Measurements from ENCODE around the gene ECI2.
A peak's percentile ranks its signal among the peaks of the same experiment; 100 is the strongest.

The ECI2 gene, protein sequence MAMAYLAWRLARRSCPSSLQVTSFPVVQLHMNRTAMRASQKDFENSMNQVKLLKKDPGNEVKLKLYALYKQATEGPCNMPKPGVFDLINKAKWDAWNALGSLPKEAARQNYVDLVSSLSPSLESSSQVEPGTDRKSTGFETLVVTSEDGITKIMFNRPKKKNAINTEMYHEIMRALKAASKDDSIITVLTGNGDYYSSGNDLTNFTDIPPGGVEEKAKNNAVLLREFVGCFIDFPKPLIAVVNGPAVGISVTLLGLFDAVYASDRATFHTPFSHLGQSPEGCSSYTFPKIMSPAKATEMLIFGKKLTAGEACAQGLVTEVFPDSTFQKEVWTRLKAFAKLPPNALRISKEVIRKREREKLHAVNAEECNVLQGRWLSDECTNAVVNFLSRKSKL

GRCh38 chr6:4134841-4135664 lies at the start of gene ECI2:
TSS of gene ECI2 (minus strand) at chr6:4135575. CDS start at chr6:4135560, 15 bp downstream.
- FAIRE-seq (no peak), DNase-seq (ENCODE audit: insufficient read length, low spot score) (peak; percentile 50)

GRCh38 chr6:4180652-4181255 lies 45.4 kb upstream of the ECI2 start:
- DNase-seq (ENCODE audit: insufficient read length, low spot score) (no peak), FAIRE-seq (no peak)

DNA sequence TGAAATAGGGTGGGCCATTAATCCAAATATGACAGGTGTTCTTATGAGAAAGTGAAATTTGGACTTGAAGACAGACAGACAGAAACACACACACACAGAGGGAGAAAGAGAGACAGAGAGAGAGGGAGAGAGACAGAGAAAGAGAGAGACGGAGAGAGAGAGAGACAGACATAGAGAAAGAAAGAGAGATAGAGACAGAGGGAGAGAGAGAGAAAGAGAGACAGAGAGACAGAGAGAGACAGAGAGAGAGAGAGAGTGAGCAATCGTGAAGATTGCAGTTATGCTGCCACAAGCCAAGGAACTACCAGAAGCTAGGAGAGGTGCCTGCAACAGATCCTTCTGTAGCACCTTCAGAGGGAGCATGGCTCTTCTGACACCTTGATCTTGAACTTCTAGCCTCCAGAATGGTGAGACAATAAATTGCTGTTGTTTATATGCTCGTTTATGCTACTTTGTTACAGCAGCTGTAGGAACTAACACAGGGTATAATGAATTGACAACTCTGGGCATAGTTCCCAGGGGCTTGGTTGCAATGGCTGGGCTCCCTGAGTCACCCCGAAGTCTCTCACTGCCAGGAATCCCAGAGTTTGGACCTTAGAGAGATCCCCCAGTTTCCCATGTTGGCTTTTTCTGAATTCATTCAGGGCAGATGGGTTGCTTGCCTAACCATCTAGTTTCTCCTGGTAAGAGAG lies 44.7 kb upstream of the ECI2 start:
- DNase-seq (ENCODE audit: insufficient read length, low spot score), result no peak
- no peak for FAIRE-seq

- no peak for DNase-seq (ENCODE audit: insufficient read length, low spot score)
- FAIRE-seq, result peak; percentile 69
These were observed 43.5 kb upstream of the ECI2 start for GRCh38 chr6:4178737-4179333.

DNA sequence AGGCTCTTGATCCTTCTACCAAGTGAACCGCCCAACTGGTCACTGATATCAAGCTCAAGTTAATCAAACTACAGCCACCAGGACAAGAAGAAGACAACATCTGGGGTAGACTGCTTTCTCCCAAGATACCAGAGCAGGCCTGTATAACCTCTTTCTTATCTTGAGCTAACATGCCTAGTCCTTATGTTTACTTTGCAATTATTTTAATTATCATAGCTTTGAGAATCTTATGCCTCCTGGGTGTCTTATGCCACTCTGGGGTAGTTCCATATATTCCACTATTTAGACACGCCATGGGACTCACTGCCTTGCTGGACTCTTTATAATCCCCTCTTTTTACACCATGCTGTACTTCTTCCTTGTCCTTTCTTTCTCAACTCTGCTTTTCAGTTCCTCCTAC lies 41.5 kb upstream of the ECI2 start:
- FAIRE-seq (no peak), DNase-seq (ENCODE audit: insufficient read length, low spot score) (no peak)

GRCh38 chr6:4174042-4174441 lies 38.7 kb upstream of the ECI2 start:
- no peak for FAIRE-seq
- DNase-seq (ENCODE audit: insufficient read length, low spot score), result no peak

- DNase-seq (ENCODE audit: insufficient read length, low spot score), result no peak
- no peak for FAIRE-seq
These were observed 37.0 kb upstream of the ECI2 start for GRCh38 chr6:4172368-4172767.

GRCh38 chr6:4170297-4170696 lies 34.9 kb upstream of the ECI2 start:
- no peak for FAIRE-seq
- no peak for DNase-seq (ENCODE audit: insufficient read length, low spot score)

GRCh38 chr6:4169028-4169789 lies 33.8 kb upstream of the ECI2 start:
- FAIRE-seq (no peak), DNase-seq (ENCODE audit: insufficient read length, low spot score) (no peak)

GRCh38 chr6:4167833-4168232 lies 32.5 kb upstream of the ECI2 start:
- FAIRE-seq, result no peak
- no peak for DNase-seq (ENCODE audit: insufficient read length, low spot score)

GRCh38 chr6:4167123-4167522 lies 31.7 kb upstream of the ECI2 start:
- FAIRE-seq, result no peak

GRCh38 chr6:4164456-4164855 lies 29.1 kb upstream of the ECI2 start:
- DNase-seq (ENCODE audit: insufficient read length, low spot score) (no peak), FAIRE-seq (no peak)

More at GRCh38 chr6:4167123-4167522, 31.7 kb upstream of the ECI2 start:
- no peak for DNase-seq (ENCODE audit: insufficient read length, low spot score)

DNA sequence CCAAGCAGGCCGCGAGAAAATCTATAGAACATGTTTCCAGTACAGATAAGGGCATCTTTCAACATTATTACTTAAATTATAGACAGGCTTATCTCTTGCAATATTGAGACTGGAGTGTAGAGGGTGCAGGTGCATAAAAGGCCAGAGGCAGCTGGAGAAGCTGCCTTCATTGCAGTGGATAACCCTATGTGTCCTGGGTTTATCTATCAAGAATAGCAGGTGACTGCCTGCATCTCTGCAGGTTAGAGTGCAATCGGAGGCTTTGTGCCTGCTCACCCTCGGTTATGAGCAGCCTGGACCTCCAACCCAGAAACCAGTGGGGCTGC lies 28.7 kb upstream of the ECI2 start:
- FAIRE-seq (no peak), DNase-seq (ENCODE audit: insufficient read length, low spot score) (no peak)

- FAIRE-seq (no peak), DNase-seq (ENCODE audit: insufficient read length, low spot score) (no peak)
These were observed 28.2 kb upstream of the ECI2 start for GRCh38 chr6:4163408-4164116.

DNA sequence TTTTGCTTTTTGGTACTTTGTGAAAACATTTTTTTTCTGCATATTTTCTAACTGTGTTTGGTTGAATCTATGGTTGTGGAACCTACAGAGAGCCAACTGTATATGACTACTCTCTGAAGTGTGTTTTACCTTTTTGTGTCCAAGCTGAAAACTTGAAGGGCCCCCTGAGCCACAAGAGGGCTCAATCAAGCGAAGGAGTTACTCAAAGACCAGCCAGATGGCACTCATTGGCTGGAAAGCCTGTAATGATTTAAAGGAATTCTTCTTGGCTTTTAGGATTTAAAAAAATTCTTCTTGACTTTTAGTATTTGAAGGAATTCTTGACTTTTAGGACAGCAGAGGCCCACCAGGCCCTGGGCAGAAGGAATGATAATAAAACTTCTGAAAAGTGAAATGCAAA lies 27.0 kb upstream of the ECI2 start:
- DNase-seq (ENCODE audit: insufficient read length, low spot score), result no peak

GRCh38 chr6:4159491-4159890 lies 24.1 kb upstream of the ECI2 start:
- FAIRE-seq, result no peak

More for the DNA sequence above, 27.0 kb upstream of the ECI2 start:
- FAIRE-seq, result no peak

DNA sequence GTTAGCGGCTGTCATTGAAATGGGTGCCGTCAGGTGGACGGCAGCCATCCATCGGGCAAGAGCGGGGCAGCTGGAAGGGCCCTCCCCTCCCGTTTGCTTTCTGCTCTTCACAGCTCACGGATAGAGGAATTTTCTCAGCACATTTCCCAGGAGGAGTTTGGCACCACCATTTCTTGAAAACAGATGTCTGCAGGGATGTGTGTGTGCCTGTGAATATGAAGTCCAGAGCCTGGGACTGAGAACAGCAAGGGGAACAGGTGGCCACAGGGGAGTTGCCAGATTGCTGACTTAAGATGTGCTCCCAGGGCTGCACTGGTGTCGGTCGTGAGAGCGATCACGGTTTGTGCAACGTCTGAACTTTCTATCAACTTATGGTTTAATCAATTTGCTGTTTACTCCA lies 22.1 kb upstream of the ECI2 start:
- DNase-seq (ENCODE audit: insufficient read length, low spot score) (no peak), FAIRE-seq (no peak)

More at GRCh38 chr6:4159491-4159890, 24.1 kb upstream of the ECI2 start:
- no peak for DNase-seq (ENCODE audit: insufficient read length, low spot score)

- peak; percentile 82 for FAIRE-seq
- peak; percentile 83 for DNase-seq (ENCODE audit: insufficient read length, low spot score)
These were observed 20.6 kb upstream of the ECI2 start for GRCh38 chr6:4155848-4156466.

DNA sequence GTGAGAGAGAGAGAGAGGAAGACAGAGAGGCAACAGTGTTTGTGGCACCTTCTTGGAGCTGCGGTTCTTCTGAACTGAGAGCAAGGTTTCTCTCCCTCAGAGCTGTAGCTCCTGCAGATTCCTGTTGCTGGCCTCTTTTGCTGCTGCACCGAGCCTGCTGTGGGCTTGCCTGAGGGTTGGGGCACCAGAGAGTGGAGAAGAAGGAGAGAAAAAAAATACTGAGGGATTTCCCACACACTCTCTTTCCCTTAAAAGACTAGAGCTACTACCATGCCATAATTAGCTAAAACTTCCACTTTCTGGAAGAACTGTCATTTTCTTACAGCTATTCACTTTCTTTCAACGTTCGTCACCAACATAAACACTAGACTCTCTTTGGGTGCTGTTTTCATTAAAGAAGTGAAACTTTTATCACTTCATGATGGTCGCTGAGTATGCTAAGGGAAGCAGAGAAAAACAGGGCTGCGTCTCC lies 18.2 kb upstream of the ECI2 start:
- no peak for DNase-seq (ENCODE audit: insufficient read length, low spot score)
- no peak for FAIRE-seq
